Gastrocnemius medialis (tissue), 4 donors: ENCODE results near the gene FPR1.

Experiments
- POLR2A ChIP-seq, 2 donors: fragments of 450-650 bp; IDR thresholded peaks; one replicate each; pipeline ENCODE4 v1.6.1; 2017; ENCODE audit warnings: antibody characterized with exemption in 2 of 2, mild to moderate bottlenecking in 2 of 2, moderate library complexity in 2 of 2
- TF ChIP-seq, protein P1 (sequence below), 5 experiments: fragments of 450-650 bp in 3 of 5; fragments of 200-600 bp in 2 of 5; sonication (generic) in 2 of 5; IDR thresholded peaks in 4 of 5; conservative IDR thresholded peaks in 1 of 5; 1 replicate in 4 of 5; 2 replicates in 1 of 5; pipeline ENCODE4 v1.5.1; 2016 to 2019; ENCODE audit warnings: antibody characterized with exemption in 5 of 5, mild to moderate bottlenecking in 3 of 5, moderate library complexity in 3 of 5

DNA sequence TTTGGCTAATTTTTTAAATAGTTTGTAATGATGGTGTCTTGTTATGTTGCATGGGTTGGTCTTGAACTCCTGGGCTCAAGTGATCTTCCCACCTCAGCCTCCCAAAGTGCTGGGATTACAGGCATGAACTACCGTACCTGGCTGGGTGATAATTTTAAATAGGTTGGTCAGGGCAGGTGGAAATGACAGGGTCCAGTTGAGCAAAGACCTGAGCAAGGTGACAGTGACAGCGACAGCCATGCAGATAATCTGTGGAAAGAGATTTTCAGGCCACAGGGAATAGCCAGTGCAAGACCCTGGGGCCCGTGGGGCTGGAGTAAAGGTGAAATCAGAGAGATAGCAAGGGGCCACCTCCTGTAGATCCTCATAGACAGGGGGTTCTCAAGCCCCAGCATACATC is 55.1 kb downstream of the FPR1 start:
- TF ChIP-seq, protein P1, sequence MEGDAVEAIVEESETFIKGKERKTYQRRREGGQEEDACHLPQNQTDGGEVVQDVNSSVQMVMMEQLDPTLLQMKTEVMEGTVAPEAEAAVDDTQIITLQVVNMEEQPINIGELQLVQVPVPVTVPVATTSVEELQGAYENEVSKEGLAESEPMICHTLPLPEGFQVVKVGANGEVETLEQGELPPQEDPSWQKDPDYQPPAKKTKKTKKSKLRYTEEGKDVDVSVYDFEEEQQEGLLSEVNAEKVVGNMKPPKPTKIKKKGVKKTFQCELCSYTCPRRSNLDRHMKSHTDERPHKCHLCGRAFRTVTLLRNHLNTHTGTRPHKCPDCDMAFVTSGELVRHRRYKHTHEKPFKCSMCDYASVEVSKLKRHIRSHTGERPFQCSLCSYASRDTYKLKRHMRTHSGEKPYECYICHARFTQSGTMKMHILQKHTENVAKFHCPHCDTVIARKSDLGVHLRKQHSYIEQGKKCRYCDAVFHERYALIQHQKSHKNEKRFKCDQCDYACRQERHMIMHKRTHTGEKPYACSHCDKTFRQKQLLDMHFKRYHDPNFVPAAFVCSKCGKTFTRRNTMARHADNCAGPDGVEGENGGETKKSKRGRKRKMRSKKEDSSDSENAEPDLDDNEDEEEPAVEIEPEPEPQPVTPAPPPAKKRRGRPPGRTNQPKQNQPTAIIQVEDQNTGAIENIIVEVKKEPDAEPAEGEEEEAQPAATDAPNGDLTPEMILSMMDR (IDR thresholded peaks at IDR 0.05 in 4 of 5, conservative IDR thresholded peaks at IDR 0.05 in 1 of 5) = no peak
- no peak for TF ChIP-seq POLR2A (IDR thresholded peaks at IDR 0.05)
